Heart right ventricle (tissue), 16 donors: ENCODE data around the gene IFT88. TPM values are rescaled to one million over a fixed set of nuclear protein-coding genes. Genes with fewer than 3 reads are reported as not detected.
A peak's percentile ranks its signal among the peaks of the same experiment; 100 is the strongest.

ENCODE experiments used
- ATAC-seq, 8 donors: fragments of 200-7000 bp; cut with Tn5 transposase; one replicate each; pipeline ENCODE4 v1.9.1; 2020; ENCODE audit warnings: mild to moderate bottlenecking in 8 of 8, moderate library complexity in 8 of 8, moderate number of reproducible peaks in 1 of 8
- DNase-seq, 2 donors: peaks; one replicate each; pipeline ENCODE4 v3.0.0-alpha.2; 2020
- H3K27ac ChIP-seq, 10 donors: fragments of 200-600 bp; sonication (generic) in 2 of 10; one replicate each; pipeline versions ENCODE4 v1.5.0 to v1.8.0; 2020 to 2022; ENCODE audit warnings: mild to moderate bottlenecking in 3 of 10
- H3K27me3 ChIP-seq, 7 donors: fragments of 200-600 bp; one replicate each; pipeline ENCODE4 v1.8.0; 2021 to 2022; ENCODE audit warnings: mild to moderate bottlenecking in 2 of 7
- H3K36me3 ChIP-seq, 9 donors: fragments of 200-600 bp; sonication (generic) in 1 of 9; one replicate each; pipeline versions ENCODE4 v1.5.0 to v1.8.0; 2020 to 2022; ENCODE audit warnings: mild to moderate bottlenecking in 2 of 9
- H3K4me1 ChIP-seq, 9 donors: fragments of 200-600 bp; sonication (generic) in 1 of 9; one replicate each; pipeline versions ENCODE4 v1.5.0 to v1.8.0; 2020 to 2022; ENCODE audit warnings: mild to moderate bottlenecking in 4 of 9
- H3K4me3 ChIP-seq, 10 donors: fragments of 200-600 bp; sonication (generic) in 2 of 10; one replicate each; pipeline versions ENCODE4 v1.5.0 to v1.8.0; 2020 to 2022; ENCODE audit warnings: mild to moderate bottlenecking in 7 of 10, moderate library complexity in 2 of 10
- H3K9me3 ChIP-seq, 11 donors: fragments of 200-600 bp in 10 of 11; sonication (generic) in 2 of 11; one replicate each; pipeline versions ENCODE4 v1.5.0 to v1.8.0; 2013 to 2022; ENCODE audit warnings: mild to moderate bottlenecking in 2 of 11, control low read depth in 1 of 11, moderate library complexity in 1 of 11
- WGBS, 2 donors: extraction: QIAGEN DNeasy Blood & Tissue Kit; methylation state at CpG; one replicate each; pipeline ENCODE4 v1.1.7; 2013; ENCODE audit warnings: inconsistent platforms in 1 of 2; 5-methylcytosine and 5-hydroxymethylcytosine counted together
- intact Hi-C, 10 donors: fragments of 100-400 bp; cut with DNase I; formaldehyde crosslinking; loops; one replicate each; pipeline versions ENCODE4 v1.11.1 to v1.14.2; 2022
- polyA plus RNA-seq, 2 donors: library from polyadenylated mRNA; stranded (reverse); fragments of 200-250 nt; gene quantifications; one replicate each; pipeline ENCODE4 v1.2.3, GENCODE V29; 2013
- total RNA-seq, 10 donors: library from RNA; stranded (reverse); fragmentation: NEBNext Ultra II Directional in 3 of 10; extraction: Animal tissue kit (Norgen Biotek cat#: 25700) in 3 of 10; gene quantifications; one replicate each; pipeline versions ENCODE4 v1.2.1 to v1.2.4, GENCODE V29; 2021 to 2023
- TF ChIP-seq, protein P1 (sequence below), 9 donors: fragments of 200-600 bp; sonication (generic) in 2 of 9; IDR thresholded peaks; one replicate each; pipeline versions ENCODE4 v1.5.0 to v1.8.0; 2021 to 2022; ENCODE audit warnings: antibody characterized with exemption in 9 of 9, mild to moderate bottlenecking in 5 of 9, moderate library complexity in 1 of 9
- donor health status: Arrhythmogenic right ventricular cardiomyopathy.
- donor health status: ischemic (EF 13 %, LVEDD 7.1; RV severe dilation, severe dysfunction).
- donor health status: healthy with polysubstance abuse.
- donor health status: DM: no; HTN: yes; CAD: no.
- donor health status: DM: no; HTN: no; CAD: no.
- donor health status: ischemic (EF 25% LVEDD 6.9; RV normal size, moderate dysfunction).
- donor health status: ischemic (EF 25% LVEDD 5.7; RV mildly dilated, moderate dysfunction).
- donor health status: healthy.
- donor health status: DM: yes; HTN: yes; CAD: no.
- donor health status: Ischemic cardiomyopathy.
- donor health status: ischemic (EF 35%, LVEDD 5.7; RV mildly dilated, moderate dysfunction).
- donor health status: nonischemic (EF 11% LVEDD 7.7; RV severe dilation, severe dysfunction).
- donor health status: DM: yes; HTN: yes; CAD: no.
- donor health status: PGD.
- donor health status: ischemic (EF 29% LVEDD 5.4; RV normal size, mild dysfunction).
- donor health status: nonischemic (EF 23%, LVEDD 6.1; RV moderate dilation, normal function).

Gene IFT88
- total and polyA plus RNA-seq, 12 donors, result 5.9 to 13.6 (median 7.3) TPM

DNA sequence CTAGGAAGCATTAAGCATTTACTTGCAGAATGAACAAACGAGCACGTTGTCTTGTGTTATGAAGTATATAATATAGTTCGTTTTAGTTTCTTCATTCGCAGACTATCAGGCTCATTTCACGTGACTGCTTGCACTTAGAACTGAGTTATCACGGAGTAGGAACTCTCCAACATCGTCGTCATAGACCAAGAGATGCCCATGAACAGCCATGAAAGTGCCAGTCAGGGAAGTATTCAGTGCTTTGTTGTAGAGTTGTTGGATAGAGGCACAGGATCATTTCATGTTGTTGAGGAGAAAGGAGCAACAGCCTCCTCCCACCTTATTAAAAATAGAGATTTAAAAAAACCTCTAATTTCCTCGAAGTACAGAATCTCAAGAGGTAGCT is 135.6 kb downstream of the IFT88 start:
- no peaks in the 10 kb centered on the region for H3K36me3 ChIP-seq
- H3K27ac ChIP-seq, result no peak overlapping the region
- peaks cover 0 to 20% (median 12%) of the 10 kb centered on the region in 9 donors for H3K4me1 ChIP-seq
- TF ChIP-seq, protein P1, sequence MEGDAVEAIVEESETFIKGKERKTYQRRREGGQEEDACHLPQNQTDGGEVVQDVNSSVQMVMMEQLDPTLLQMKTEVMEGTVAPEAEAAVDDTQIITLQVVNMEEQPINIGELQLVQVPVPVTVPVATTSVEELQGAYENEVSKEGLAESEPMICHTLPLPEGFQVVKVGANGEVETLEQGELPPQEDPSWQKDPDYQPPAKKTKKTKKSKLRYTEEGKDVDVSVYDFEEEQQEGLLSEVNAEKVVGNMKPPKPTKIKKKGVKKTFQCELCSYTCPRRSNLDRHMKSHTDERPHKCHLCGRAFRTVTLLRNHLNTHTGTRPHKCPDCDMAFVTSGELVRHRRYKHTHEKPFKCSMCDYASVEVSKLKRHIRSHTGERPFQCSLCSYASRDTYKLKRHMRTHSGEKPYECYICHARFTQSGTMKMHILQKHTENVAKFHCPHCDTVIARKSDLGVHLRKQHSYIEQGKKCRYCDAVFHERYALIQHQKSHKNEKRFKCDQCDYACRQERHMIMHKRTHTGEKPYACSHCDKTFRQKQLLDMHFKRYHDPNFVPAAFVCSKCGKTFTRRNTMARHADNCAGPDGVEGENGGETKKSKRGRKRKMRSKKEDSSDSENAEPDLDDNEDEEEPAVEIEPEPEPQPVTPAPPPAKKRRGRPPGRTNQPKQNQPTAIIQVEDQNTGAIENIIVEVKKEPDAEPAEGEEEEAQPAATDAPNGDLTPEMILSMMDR (IDR thresholded peaks at IDR 0.05), result no peak
- H3K27me3 ChIP-seq, result peaks cover 0 to 38% (median 14%) of the 10 kb centered on the region in 7 donors
- DNase-seq (no peak), ATAC-seq (no peak)
- 21 to 30% methylated on average over 9 of the region's 9 CpGs for WGBS, 2 donors
- H3K9me3 ChIP-seq, result no peaks in the 10 kb centered on the region
- intact Hi-C loops, result loop anchor here in 4 of 10 donors (5.0 to 10.0 kb wide), 2 partner anchors 205 to 208 kb away; no protein-coding TSS in a partner anchor
- H3K4me3 ChIP-seq, result peak overlapping the region in 9 of 10 donors; percentile 48 to 81 (median 70)

DNA sequence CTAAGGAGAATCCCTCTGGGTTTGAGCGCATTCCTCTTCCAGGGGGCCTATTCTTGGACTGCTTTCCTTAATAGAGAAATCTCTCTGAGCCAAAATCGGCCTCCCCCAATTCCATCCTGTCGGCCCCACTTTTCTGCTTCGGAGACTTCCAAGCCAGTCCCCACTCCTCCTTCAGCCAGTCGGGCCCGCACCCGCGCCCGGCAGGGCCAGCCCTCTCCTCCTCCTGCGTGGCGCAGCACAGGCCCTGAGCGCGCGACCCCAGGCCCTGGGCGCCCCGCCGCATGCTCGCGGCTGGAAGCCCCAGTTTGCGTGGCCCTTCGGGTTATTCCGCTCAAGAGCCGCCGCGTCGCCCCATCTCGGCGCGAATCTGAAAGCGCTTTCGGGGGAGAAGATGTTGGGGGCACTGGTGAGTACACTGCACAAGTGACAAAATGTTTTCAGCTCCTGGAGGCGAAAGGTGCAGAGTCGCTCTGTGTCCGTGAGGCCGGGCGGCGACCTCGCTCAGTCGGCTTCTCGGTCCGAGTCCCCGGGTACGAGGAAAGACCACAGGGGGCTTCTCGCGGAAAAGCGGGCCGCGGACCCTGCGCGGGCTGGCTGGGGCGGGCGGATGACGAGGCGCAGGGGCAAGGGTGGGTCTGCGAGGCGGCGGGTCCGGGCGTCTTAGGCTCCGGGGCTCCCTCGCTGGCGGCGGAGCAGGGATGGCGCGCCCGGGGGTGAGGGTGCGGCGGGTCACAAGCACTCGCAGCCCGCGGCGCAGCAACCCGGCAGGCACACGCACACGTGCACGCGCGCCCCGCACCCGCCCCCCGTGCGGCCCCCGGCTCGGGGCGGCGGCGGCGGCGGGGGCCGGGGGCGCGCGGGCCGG is 136.2 kb downstream of the IFT88 start, which contains the start of gene IL17D:
Gene IL17D (plus strand): TSS at position 785 of the 865 bp plus-strand sequence. CDS start 303 bp downstream, outside the sequence.
- peak; percentile 18 to 45 (median 32) for ATAC-seq
- DNase-seq, result no peak
- Histone ChIP-seq H3K36me3 (no peaks in the 10 kb centered on the region), H3K27ac (peak within 1 kb of the TSS in 5 of 10 donors; percentile 25 to 67 (median 53)), H3K4me3 (peak within 1 kb of the TSS; percentile 48 to 81 (median 70)), H3K4me1 (peaks cover 0 to 20% (median 12%) of the 10 kb centered on the region in 9 donors), H3K9me3 (no peaks in the 10 kb centered on the region), H3K27me3 (peaks cover 0 to 38% (median 14%) of the 10 kb centered on the region in 7 donors)
- intact Hi-C loops, result loop anchor here in 4 of 10 donors (5.0 to 10.0 kb wide), 2 partner anchors 206 to 208 kb away; no protein-coding TSS in a partner anchor
- TF ChIP-seq, protein P1 (IDR thresholded peaks at IDR 0.05), result no peak
- WGBS, 2 donors, result 1 to 2% methylated on average over 78 to 94 of the region's 94 CpGs

DNA sequence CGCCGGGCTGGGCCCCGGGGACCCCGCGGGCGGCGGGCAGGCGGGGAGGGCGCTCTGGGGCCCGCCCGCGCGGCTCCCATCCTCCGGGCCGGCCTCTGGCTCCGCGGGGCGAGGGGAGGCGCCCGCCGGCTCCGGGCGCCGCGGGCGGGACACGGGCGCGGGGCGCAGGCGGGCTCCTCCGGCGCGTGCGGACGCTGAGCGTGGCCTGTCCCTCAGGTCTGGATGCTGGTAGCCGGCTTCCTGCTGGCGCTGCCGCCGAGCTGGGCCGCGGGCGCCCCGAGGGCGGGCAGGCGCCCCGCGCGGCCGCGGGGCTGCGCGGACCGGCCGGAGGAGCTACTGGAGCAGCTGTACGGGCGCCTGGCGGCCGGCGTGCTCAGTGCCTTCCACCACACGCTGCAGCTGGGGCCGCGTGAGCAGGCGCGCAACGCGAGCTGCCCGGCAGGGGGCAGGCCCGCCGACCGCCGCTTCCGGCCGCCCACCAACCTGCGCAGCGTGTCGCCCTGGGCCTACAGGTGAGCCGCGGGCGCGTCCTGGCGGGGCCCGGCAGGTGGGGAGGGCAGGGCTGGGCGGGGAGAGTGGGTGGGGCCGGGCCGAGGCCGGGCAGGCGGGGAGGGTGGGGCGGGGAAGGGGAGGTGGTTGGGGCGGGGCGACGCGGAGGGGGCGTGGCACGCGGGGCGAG is 137.0 kb downstream of the IFT88 start:
- peak; percentile 54 to 76 for DNase-seq
- no peaks in the 10 kb centered on the region for H3K9me3 ChIP-seq
- peaks cover 0 to 25% (median 12%) of the 10 kb centered on the region in 9 donors for H3K4me1 ChIP-seq
- H3K27ac ChIP-seq, result peak overlapping the region in 1 of 10 donors; percentile 53
- H3K27me3 ChIP-seq, result peaks cover 0 to 38% (median 14%) of the 10 kb centered on the region in 7 donors
- TF ChIP-seq, protein P1 (IDR thresholded peaks at IDR 0.05), result peak; percentile 18 to 67 (median 50)
- intact Hi-C loops, result loop anchor here in 4 of 10 donors (5.0 to 10.0 kb wide), 2 partner anchors 207 to 209 kb away; no protein-coding TSS in a partner anchor
- H3K4me3 ChIP-seq, result peak overlapping the region in 9 of 10 donors; percentile 27 to 81 (median 52)
- ATAC-seq, result peak; percentile 73 to 90 (median 81)
- no peaks in the 10 kb centered on the region for H3K36me3 ChIP-seq
- 1% methylated on average over 78 to 98 of the region's 98 CpGs for WGBS, 2 donors
